Endothelial cell of umbilical vein (primary cell): ENCODE data around the gene MUC20. TPM values are rescaled to one million over a fixed set of nuclear protein-coding genes. Genes with fewer than 3 reads are reported as not detected.

ENCODE experiments used
- BruUV-seq: library from RNA; stranded (reverse); fragments of 400-500 nt; replicated peaks from 2 replicates; lab custom pipeline; 2021; lab: Mats Ljungman, UMichigan
- CTCF ChIA-PET: fragments of 300-600, 350-600 bp; sonication (Branson Sonifier 250); formaldehyde crosslinking; loops from one replicate; lab custom pipeline; 2021; ENCODE audit warnings: antibody characterized with exemption, inconsistent platforms; lab: Charles Lee
- POLR2A ChIA-PET: fragments of 300-600, 350-600 bp; sonication (Branson Sonifier 250); formaldehyde crosslinking; loops from one replicate; lab custom pipeline; 2021; ENCODE audit warnings: antibody characterized with exemption, inconsistent platforms; lab: Charles Lee
- DNase-seq: peaks from one replicate; pipeline ENCODE4 v3.0.0-alpha.2; 2011; ENCODE audit warnings: low read depth, low spot score
- FAIRE-seq: peaks from 2 replicates; lab custom pipeline; 2011; peaks lifted over from hg19 to GRCh38; lab: Jason Lieb, UNC
- H2AFZ ChIP-seq: 2 replicates; pipeline ENCODE4 v1.6.0; 2012; ENCODE audit warnings: low read depth, low read length, control low read depth, inconsistent platforms
- H3K27ac ChIP-seq: 2 replicates; pipeline ENCODE4 v1.5.1; 2011; ENCODE audit warnings: low read depth, mild to moderate bottlenecking, control low read depth, low read length, moderate library complexity; ENCODE audit not compliant: insufficient read depth
- H3K27me3 ChIP-seq, 2 experiments: 2 replicates each; pipeline versions ENCODE4 v1.6.0 to v1.6.1; 2011; ENCODE audit warnings: low read length in 2 of 2, mixed read lengths in 1 of 2; ENCODE audit not compliant: control insufficient read depth in 2 of 2, insufficient read depth in 2 of 2
- H3K36me3 ChIP-seq, 2 experiments: 2 replicates in 1 of 2; 3 replicates in 1 of 2; pipeline ENCODE4 v1.5.1; 2011; ENCODE audit warnings: low read length in 2 of 2, mild to moderate bottlenecking in 1 of 2, moderate library complexity in 1 of 2; ENCODE audit not compliant: control insufficient read depth in 2 of 2, insufficient read depth in 2 of 2; ENCODE audit errors: extremely low read depth in 1 of 2
- H3K4me1 ChIP-seq: 3 replicates; pipeline ENCODE4 v1.5.1; 2011; ENCODE audit warnings: mild to moderate bottlenecking, low read length; ENCODE audit not compliant: control insufficient read depth, insufficient read depth; ENCODE audit errors: extremely low read depth
- H3K4me2 ChIP-seq: 2 replicates; pipeline ENCODE4 v1.6.1; 2011; ENCODE audit warnings: low read length, control low read depth, mixed read lengths; ENCODE audit not compliant: insufficient read depth
- H3K4me3 ChIP-seq, 3 experiments: fragments of 200-600 bp in 1 of 3; sonication (generic), shearing (Covaris generic) in 1 of 3; replicated peaks in 1 of 3; 2 replicates each; pipeline ENCODE4 v1.5.1; 2011 to 2016; ENCODE audit warnings: control low read depth in 3 of 3, low read length in 3 of 3, mild to moderate bottlenecking in 2 of 3, inconsistent platforms in 1 of 3, low read depth in 1 of 3, moderate library complexity in 1 of 3; ENCODE audit not compliant: insufficient read depth in 1 of 3
- H3K79me2 ChIP-seq: 2 replicates; pipeline ENCODE4 v1.6.0; 2012; ENCODE audit warnings: low read length, inconsistent platforms; ENCODE audit not compliant: control insufficient read depth, insufficient read depth
- H3K9ac ChIP-seq: replicated peaks from 2 replicates; pipeline ENCODE3; 2011; ENCODE audit warnings: low read length, control low read depth; ENCODE audit not compliant: insufficient read depth; ENCODE audit errors: extremely low read depth
- H3K9me1 ChIP-seq: replicated peaks from 3 replicates; pipeline ENCODE4 v1.6.0; 2011; ENCODE audit warnings: mild to moderate bottlenecking, low read length; ENCODE audit not compliant: control insufficient read depth, insufficient read depth; ENCODE audit errors: extremely low read depth
- H3K9me3 ChIP-seq: replicated peaks from 2 replicates; pipeline ENCODE4 v1.5.1; 2012; ENCODE audit warnings: low read length, inconsistent platforms; ENCODE audit not compliant: control insufficient read depth, insufficient read depth
- H4K20me1 ChIP-seq: replicated peaks from 2 replicates; pipeline ENCODE3; 2011; ENCODE audit warnings: mild to moderate bottlenecking, low read length; ENCODE audit not compliant: control insufficient read depth, insufficient read depth; ENCODE audit errors: extremely low read depth
- EZH2 ChIP-seq: IDR thresholded peaks from 2 replicates; pipeline ENCODE4 v1.6.1; 2012; ENCODE audit warnings: borderline replicate concordance, low read depth, mild to moderate bottlenecking, moderate library complexity, low read length, inconsistent platforms; ENCODE audit not compliant: severe bottlenecking
- FOS ChIP-seq: IDR thresholded peaks from 2 replicates; pipeline ENCODE4 v1.6.1; 2011; ENCODE audit warnings: mild to moderate bottlenecking, low read length, moderate library complexity, borderline replicate concordance; ENCODE audit not compliant: insufficient read depth
- GATA2 ChIP-seq: IDR thresholded peaks from 2 replicates; pipeline ENCODE4 v1.7.0; 2011; ENCODE audit warnings: low read depth, mild to moderate bottlenecking, moderate library complexity, mixed read lengths, low read length; ENCODE audit not compliant: insufficient read length, insufficient read depth
- MYC ChIP-seq: IDR thresholded peaks from one replicate; pipeline ENCODE4 v1.6.1; 2011; ENCODE audit warnings: mild to moderate bottlenecking, low read depth, low read length
- POLR2AphosphoS5 ChIP-seq: IDR thresholded peaks from 2 replicates; pipeline ENCODE4 v1.6.1; 2012; ENCODE audit warnings: low read depth, mild to moderate bottlenecking, control low read depth, low read length, moderate library complexity; ENCODE audit not compliant: insufficient read depth
- dilution Hi-C: fragments of 300-500 bp; cut with MboI; formaldehyde crosslinking; loops from one replicate; pipeline ENCODE4 v1.15.0; 2019; ENCODE audit warnings: low sequenced_read_pairs; ENCODE audit not compliant: extremely low pct_ligation_motif_present
- intact Hi-C: fragments of 100-400 bp; cut with micrococcal nuclease; formaldehyde crosslinking; loops from one replicate; pipeline ENCODE4 v1.10.0; 2022
- polyA plus RNA-seq, 4 experiments: library from polyadenylated mRNA; depleted of rRNA in 3 of 4; stranded (reverse) in 3 of 4; unstranded in 1 of 4; fragments of >200 nt; gene quantifications; 2 replicates each; pipeline versions ENCODE4 v1.2.1 to v1.2.3, GENCODE V29; 2011 to 2012; ENCODE audit warnings: missing spikeins in 1 of 4
- total RNA-seq: library from RNA; stranded (reverse); gene quantifications from 2 replicates; pipeline ENCODE4 v1.2.3, GENCODE V29; 2021

MUC20 gene
- total and polyA plus RNA-seq, 2 donors (not counting 3 experiments of a cell fraction or from before 2014, with no cell fraction given) = 0.62 TPM; not detected in 1

GRCh38 chr3:195761123-195761566, 40.4 kb downstream of the MUC20 start:
- intact Hi-C loops (no loop called here), dilution Hi-C loops (no loop called here)
- no peaks in the 10 kb centered on the region for H3K79me2 ChIP-seq
- H3K9me3 ChIP-seq = no peaks in the 10 kb centered on the region
- DNase-seq (no peak), FAIRE-seq (no peak)
- no peak overlapping the region for H3K4me3 ChIP-seq
- H3K4me2 ChIP-seq = no peak overlapping the region
- no peaks in the 10 kb centered on the region for H3K36me3 ChIP-seq
- TF ChIP-seq GATA2 (no peak), FOS (no peak), MYC (no peak)
- ChIA-PET POLR2A (no interaction called here), CTCF (interaction anchor here (1.0 kb wide), 2 partner anchors 29 to 88 kb away, joined by 3 read pairs; no protein-coding TSS in a partner anchor)
- no peaks in the 10 kb centered on the region for H3K9me1 ChIP-seq
- H3K27me3 ChIP-seq = peaks cover 19 to 23% of the 10 kb centered on the region in 2 experiments
- no TSS peak for BruUV-seq
- H3K27ac ChIP-seq = no peak overlapping the region
- no peak overlapping the region for H2AFZ ChIP-seq
- no peaks in the 10 kb centered on the region for H4K20me1 ChIP-seq
- no peak overlapping the region for H3K9ac ChIP-seq
- peaks cover 6% of the 10 kb centered on the region for H3K4me1 ChIP-seq

- Histone ChIP-seq H2AFZ (no peak overlapping the region), H3K79me2 (no peaks in the 10 kb centered on the region), H3K27ac (no peak overlapping the region), H3K4me1 (peaks cover 6% of the 10 kb centered on the region), H4K20me1 (no peaks in the 10 kb centered on the region), H3K9me3 (no peaks in the 10 kb centered on the region), H3K9ac (no peak overlapping the region), H3K27me3 (peaks cover 19 to 23% of the 10 kb centered on the region in 2 experiments), H3K4me3 (no peak overlapping the region), H3K9me1 (no peaks in the 10 kb centered on the region), H3K4me2 (no peak overlapping the region), H3K36me3 (no peaks in the 10 kb centered on the region)
- TF ChIP-seq POLR2AphosphoS5 (no peak), EZH2 (peak; percentile 52)
- no peak for DNase-seq
- POLR2A ChIA-PET = no interaction called here
- FAIRE-seq = no peak
- dilution Hi-C loops = no loop called here
- no TSS peak for BruUV-seq
- intact Hi-C loops = no loop called here
- CTCF ChIA-PET = no interaction called here
These were observed 40.9 kb downstream of the MUC20 start for GRCh38 chr3:195761567-195762248.
